ENCODE measurements around the gene GDAP1L1.
A peak's percentile ranks its signal among the peaks of the same experiment; 100 is the strongest.

The GDAP1L1 gene

GRCh38 chr20:44247131-44247571 is at the start of gene GDAP1L1:
Gene GDAP1L1 (plus strand): TSS chr20:44247308. CDS start chr20:44247335, 27 bp downstream.
- DNase-seq: peak; percentile 19 to 46

DNA sequence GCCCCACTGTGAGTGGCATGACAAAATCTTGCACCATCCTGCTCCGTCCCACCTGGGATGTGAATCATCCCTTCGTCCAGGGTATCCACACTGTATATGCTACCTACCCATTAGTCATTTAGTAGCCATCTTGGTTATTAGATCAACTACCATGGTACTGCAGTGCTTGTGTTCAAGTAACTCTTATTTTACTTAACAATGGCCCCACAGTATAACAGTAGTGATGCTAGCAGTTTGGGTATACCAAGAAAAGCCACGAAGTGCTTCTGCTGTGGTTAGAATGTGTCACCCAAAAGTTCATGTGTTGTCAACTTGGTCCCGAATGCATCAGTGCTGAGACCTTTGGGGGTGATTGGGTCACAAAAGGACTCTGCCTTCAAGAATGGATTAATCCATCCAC is 48.2 kb upstream of the GDAP1L1 start:
- DNase-seq: no peak

DNA sequence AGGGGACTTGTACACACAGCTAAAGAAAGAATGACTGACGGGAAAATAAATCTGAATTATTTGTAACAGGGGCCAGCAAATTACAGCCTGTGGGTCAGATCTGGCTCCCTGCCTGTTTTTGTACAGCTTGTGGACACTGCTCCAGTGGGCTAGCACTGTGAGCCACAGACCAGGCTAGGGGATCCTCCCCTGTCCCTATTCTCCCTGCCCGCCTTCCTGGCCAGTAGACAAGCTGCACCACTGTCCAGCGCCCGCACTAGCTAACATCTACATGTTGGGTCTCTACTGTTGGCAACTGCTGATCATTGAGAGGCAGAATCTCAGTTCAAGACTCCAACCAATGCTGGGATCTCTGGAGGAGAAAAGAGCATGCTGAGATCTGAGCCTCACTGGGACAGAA is 47.2 kb upstream of the GDAP1L1 start:
- DNase-seq: no peak

GRCh38 chr20:44200371-44200770 is 46.7 kb upstream of the GDAP1L1 start:
- no peak for DNase-seq

GRCh38 chr20:44200983-44201382 is 46.1 kb upstream of the GDAP1L1 start:
- DNase-seq: no peak

DNA sequence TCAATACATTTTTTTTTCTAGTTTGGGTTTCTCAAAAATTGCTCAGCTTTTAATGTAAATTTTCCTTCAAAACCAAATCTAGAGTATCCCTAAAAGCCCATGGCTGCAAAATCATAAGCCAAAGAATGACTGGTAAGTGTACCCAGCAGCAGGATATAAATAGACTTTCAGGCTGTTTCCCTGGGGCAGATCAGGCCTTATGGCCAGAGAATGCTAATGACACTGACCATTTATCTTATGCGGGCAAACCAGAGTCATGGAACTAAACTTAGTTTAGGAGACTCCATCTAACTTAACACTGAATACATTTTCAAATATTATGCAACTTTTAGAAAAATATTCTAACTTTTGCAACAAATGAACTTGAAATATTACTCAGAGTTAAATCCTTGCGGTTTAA is 43.9 kb upstream of the GDAP1L1 start:
- DNase-seq: no peak

DNA sequence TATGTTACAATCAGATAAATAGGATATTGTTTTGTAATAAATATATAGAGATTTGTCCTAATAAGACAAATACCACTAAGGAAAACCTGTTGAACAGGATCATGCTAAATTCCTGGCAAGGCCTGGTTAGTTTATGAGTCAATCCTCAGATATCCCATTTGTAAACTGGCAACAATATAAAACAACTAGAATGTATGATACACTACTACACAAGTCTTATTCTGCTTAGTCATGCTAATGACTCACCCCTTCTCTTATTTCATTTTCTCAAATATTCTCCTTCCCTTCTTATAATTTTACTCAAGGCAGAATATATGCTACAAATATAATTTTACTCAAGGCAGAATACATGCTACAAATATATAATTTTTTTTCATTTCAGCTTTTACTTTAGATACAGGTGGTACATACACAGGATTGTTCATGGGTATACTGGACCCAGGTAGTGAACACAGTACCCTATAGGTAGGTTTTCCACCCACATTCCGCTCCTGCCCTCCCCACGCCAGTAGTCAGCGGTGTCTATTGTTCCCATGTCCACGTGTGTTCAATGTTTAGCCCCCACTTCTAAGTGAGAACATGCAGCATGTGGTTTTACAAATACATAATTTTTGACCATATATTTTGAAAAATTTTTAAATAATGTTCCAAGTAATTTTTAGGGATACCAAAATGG is 42.8 kb upstream of the GDAP1L1 start:
- DNase-seq: no peak

- no peak for DNase-seq
These were observed 42.3 kb upstream of the GDAP1L1 start for GRCh38 chr20:44204832-44205215.

GRCh38 chr20:44206132-44206531 is 41.0 kb upstream of the GDAP1L1 start:
- DNase-seq: no peak

DNA sequence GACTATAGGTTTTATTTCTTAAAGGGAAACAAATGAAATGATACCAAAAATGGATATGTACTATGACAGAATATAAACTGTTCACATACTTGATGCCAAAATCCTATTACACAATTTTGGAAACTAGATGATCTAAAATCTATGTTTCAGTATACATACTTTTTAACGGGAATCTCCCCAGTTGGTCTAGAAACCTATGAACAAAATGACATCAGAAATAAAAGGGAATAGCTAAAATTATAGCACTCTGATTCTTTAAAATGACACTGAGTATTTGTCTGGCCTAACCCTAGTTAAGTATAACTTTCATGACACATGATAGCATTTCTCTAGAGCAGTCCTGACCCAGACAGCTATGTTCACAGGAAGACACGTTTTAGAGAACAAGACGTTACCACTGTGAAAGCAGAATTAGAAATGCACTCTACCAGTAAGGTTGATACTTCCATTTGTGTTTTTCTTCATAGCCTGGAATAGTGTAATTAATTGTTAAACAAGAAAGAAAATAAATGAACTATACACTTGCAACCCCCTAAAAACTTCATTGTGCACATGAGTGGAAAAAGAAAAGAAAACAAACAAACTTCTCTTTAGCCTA is 39.9 kb upstream of the GDAP1L1 start:
- DNase-seq: no peak

GRCh38 chr20:44208165-44208564 is 38.9 kb upstream of the GDAP1L1 start:
- no peak for DNase-seq

GRCh38 chr20:44208770-44209169 is 38.3 kb upstream of the GDAP1L1 start:
- no peak for DNase-seq

DNA sequence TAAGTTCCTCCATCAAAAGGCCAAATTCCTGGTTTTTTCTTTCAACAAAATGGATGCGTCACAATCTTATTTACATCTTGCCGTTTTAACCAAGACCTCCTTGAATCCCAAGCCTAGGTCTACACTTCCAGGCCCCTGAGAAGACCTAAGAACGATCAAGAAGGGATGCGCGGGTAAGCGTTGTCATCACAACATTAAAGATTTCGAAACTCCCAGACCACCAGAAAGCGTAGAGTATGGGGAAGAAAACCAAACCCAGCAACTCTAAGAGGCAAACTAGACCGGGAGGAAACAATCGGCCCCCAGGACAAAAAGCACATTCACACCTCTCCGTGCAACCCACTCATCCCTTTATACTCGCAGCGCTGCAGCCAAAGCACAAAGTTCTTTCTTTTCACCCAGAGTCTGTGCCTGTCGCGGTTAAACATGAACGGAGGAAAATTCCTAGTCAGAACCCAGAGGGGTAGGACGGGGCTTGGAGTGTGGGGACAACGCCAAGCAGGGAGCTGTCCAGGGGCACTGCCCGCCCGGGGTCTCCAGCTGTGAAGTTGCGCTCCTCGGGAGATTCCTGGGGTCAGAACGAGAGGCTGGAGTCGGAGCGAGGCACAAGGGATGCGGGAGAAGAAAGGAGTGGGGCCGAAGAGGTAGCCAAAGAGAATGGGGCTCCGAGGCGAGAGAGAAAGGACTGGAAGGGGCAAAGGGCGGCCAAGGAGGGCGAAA is 37.3 kb upstream of the GDAP1L1 start:
- no peak for DNase-seq

DNA sequence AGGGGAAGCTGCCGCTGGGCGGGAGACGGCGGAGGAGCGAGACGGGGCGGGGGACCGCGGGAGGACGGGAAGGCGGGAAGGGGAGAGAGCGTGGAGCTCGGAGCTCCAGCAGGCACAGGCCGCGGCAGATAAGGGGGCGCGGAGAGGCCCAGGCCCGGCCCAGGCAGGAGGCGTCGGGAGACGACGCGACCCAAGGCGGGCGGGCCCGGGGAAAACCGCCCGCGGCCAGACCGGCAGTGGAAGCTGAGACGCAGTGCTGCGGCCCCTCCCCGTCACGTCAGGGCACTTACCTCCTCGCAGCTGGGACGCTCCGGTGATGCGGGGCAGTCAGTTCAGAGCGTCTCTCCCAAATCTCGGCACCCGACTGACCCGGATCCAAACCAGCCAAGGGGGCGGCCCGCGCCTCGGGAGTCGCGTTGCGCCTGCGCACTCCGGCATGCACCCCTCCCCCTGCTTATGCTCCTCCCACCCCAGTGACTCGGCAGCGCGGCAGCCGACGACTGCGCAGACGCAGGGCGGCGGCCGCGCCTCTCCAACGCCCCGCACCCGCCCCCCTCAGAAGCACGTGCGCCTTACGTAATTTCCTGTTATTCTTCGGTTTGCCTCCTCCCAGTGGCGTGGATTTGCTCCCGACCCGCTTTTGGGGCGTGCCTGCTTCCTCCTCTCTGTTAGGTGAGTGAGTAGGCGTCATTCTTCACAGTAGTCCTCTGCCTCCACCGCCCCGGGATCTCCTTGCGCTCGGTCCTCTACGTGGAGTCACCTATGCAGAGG is 36.5 kb upstream of the GDAP1L1 start, which contains the start of gene OSER1:
Gene OSER1 (minus strand): TSS at position 366 of the 771 bp plus-strand sequence. CDS start 3,814 bp downstream, outside the sequence.
- DNase-seq: peak; percentile 91 to 94

DNA sequence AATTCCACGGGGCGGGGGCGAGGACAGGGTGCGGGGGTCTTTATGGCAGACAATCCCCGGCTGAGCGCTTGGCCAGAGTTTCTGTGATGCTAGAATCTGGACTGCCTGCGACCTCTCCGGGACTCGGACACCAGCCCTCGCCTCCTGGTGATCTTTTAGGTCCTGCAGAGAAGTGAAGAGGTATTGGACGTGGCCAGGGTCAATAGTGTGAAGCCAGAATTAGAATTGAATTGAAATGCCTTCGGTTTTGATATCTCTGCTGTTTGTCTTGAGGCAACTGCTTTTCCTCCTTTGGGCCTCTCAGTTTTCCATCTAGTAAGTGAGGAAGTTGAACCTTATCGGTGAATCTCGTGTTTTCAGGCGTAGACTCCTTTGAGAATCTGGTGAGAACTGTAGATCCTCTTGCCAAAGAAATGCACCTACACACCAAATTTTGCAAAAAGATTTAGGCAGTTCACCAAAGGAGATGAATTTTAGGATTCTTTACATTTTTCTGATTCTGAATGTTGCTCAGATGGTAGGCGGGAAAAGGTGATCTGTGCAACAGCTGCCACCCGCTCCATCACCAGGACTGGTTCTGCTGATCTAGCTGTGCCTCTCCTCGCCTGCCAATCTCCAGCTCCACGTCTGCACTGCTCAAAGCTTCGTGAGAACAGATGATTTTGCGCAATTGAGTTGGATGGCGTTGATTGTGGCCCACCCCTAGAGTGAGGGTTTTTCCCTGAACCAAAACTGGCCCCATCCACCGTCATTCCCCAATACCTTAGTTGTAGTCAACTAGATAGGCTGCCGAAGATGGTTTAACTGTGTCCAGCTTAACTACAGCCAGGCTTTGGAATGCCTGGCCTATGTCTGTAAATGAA is 35.7 kb upstream of the GDAP1L1 start:
- peak; percentile 35 to 51 for DNase-seq

GRCh38 chr20:44212792-44213191 is 34.3 kb upstream of the GDAP1L1 start:
- no peak for DNase-seq

DNA sequence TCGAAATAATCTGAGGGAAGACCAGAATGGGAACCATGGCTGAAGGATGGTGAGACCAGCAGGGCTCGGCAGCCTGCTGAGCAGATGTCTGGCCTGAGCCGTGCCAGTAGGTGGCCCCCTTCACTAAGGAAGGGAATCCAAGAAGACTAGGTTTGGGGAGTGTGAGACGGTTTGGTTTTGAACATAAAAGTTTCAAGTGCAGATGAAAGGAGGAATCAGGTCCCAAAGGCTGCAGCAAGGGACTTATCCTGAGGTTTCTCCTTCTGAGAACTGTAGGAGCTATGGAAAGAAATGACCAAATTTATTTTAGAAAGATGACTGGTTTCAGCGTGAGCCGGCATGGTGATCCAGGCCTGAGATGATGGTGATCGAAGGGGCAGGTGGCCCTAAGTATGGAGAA is 32.0 kb upstream of the GDAP1L1 start:
- DNase-seq: peak; percentile 57 to 67

DNA sequence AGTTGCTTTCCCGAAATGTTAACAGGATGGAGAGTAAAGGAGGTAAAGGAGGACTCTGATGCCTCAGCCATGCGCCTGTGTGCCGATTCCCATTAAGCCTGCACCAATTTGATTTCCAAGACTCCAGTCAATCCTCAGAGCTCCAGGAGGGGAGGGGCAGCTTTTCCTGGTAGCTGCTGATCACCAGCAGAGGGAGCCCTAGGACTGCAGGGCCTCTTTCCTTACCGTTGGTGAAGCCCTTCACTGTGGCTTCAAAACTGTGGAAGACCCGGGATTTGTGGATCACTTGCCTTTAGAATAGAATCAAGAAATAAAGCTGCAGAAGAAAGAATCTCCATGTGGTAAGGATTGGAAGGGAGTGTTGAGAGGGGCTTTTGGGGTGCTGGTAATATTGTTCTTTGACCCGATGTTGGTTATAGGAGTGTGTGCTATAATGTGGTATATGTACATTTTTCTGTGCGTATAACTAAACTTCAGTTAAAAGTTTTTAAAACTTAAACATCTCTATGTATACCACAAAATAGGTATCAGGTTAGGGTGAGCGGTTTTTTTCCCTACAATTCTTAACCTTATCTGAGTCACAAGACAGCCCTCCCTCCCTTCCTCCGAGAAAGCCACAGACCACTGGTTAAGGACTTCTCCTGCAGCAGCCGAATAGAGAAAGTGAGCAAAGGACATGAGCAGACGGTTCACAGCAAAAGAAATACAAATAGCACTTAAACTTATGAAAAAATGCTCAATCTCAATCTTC is 29.6 kb upstream of the GDAP1L1 start:
- peak; percentile 48 to 65 for DNase-seq

- no peak for DNase-seq
These were observed 28.7 kb upstream of the GDAP1L1 start for GRCh38 chr20:44218446-44218845.

DNA sequence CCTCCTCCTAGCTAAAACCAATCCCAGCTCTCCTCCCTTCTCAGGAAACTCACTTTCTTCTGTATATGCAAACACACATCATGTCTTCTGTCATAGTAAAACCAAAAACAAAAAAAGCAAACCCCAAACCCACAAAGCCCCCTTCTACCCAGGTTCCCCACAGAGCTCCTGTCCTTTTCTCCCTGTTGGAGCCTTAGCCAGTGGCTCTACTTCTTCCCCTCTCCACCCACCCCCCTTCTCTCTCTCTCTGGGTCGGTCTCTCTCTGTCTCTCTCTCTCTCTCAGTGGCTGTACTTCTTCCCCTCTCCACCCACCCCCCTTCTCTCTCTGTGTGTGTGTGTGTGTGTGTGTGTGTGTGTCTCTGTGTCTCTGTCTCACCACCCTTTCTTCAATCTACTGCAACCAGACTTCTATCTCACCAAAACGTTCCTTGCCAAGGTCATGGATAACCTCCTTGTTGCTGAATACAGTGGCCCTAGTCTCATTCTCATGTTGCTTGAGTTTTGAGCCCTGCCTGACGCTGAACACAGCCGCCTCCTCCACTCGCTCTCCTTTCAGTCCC is 27.9 kb upstream of the GDAP1L1 start:
- DNase-seq: no peak

DNA sequence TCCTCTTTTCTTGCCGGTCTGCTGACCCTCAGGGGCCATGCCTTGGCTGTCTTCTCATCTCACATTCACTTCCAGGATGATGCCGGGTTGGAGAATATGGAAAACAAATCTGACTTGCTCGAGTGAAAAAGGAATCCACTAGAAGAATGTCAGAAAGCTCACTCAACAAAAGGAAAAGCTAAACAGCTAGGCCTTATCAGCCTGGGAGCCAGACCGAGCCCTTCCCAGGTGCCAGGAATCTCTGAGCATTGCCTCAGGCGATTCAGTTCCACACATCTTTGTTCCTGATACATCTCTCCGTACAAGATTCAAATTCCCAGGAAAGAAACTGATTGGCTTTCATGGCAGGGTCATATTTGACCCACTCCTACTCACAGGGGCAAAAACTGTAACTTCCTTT is 27.3 kb upstream of the GDAP1L1 start:
- no peak for DNase-seq

Data from SHP77 (cell line).